RCC 7860 (cell line): ENCODE data around the gene RYR2.
"Not testable (repeated sequence)": the region's sequence is repeated elsewhere in the genome, so short reads cannot be mapped to it uniquely, and the experiment has no call there.

ENCODE experiments used
- DNase-seq: peaks from one replicate; pipeline ENCODE4 v3.0.0-alpha.2; 2015; ENCODE audit warnings: low spot score
- FAIRE-seq: peaks from 2 replicates; lab custom pipeline; 2012; peaks lifted over from hg19 to GRCh38; lab: Jason Lieb, UNC

RYR2 gene

DNA sequence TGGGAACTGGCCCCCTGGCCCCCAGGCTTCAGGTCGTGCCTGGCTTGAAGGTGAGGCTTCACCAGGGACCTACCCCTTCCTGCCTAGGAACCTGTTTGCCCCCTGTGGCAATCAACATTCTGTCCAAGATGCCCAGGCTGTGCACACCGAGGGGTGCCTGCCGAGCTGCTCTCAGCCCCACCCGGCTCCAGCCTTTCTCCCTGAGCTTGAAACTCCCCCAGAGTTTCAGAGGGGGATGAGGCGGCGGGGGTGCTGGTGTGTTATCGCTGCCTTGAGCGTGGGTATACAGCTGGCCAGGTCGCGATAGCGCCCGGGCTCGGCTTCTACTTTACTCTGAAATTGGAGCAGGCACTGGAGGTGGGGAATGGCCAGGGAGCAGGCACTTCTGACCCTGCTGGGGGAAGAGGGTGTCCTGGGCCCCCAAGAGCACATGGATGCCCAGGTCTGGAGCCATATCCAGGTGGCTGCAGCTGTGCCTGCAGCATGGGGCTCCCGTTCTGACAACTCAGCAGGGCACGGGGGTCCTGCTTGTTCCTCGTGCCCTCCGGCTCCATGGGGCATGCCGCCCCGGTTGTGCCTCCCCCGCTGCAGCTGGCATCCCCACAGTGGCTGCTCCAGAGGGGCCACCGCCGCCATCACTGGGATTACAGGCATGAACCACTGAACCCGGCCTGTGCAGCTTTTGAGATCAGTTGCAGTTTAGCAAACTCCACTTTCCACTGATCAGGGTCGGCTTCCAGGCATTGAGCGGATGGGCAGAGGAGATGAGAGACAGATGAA lies 29.8 kb downstream of the RYR2 start:
- FAIRE-seq, result no peak

DNA sequence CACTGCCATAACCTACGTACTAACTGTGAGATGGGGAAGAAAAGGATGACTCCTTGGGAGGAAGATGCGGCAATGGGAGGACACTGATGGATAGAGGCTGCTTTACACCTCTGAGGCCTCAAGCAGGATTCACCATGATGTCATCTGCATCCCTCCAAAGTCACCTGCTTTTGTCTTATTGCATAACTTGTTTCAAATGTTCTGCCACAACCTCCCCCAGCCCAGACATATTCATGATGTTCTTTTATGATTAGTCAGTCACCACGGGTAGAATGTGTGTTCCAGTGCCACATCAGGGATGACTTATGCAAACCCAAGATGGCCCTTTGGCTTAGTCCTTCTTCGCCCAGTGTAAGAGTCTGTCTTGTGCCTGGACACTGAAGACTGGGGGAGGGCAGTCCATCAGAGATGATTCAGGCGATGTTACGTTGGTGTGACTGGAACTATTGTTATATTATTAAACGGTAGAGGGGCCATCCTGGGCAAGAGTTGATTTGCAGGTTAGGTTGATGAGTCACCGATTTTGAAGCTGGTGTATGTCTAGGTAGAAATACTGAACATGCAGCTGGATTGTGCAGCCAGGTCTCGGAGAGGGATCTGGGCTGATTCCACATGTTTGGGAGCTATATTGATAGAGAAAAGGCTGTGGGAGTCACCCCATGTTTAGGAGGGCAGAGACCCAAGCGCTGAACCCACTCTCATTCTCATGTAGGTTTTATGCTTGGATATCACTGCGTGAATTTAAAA lies 32.6 kb downstream of the RYR2 start:
- FAIRE-seq, result no peak
- DNase-seq, result no peak

More for the DNA sequence above, 29.8 kb downstream of the RYR2 start:
- no peak for DNase-seq

GRCh38 chr1:237084341-237085077 lies 42.5 kb downstream of the RYR2 start:
- FAIRE-seq, result no peak

GRCh38 chr1:237091691-237092090 lies 49.7 kb downstream of the RYR2 start:
- no peak for DNase-seq
- no peak for FAIRE-seq

More at GRCh38 chr1:237084341-237085077, 42.5 kb downstream of the RYR2 start:
- DNase-seq, result no peak

- no peak for FAIRE-seq
- DNase-seq, result no peak
Measured at GRCh38 chr1:237093691-237094090, 51.7 kb downstream of the RYR2 start.

- DNase-seq (peak; percentile 11), FAIRE-seq (no peak)
Measured at GRCh38 chr1:237098541-237098940, 56.6 kb downstream of the RYR2 start.

DNA sequence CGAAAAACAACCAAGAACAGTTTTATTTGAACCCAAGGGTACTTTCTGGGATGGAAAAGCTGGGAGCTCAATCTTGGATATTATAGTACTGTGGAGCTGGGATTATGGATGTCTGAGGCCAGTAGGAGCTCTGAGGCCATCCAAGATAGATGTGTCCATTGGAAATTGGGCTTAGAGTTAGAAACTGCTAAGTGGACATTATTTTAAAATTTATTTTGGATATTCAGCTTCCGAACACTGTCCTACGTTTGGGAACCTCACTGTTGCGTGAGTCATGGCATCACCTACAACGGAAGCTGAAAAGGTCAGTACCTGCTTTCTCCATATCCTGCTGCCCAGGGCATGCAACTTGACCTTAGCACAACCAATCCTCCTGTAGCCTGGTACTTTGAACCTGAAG lies 61.0 kb downstream of the RYR2 start:
- no peak for DNase-seq
- no peak for FAIRE-seq

DNA sequence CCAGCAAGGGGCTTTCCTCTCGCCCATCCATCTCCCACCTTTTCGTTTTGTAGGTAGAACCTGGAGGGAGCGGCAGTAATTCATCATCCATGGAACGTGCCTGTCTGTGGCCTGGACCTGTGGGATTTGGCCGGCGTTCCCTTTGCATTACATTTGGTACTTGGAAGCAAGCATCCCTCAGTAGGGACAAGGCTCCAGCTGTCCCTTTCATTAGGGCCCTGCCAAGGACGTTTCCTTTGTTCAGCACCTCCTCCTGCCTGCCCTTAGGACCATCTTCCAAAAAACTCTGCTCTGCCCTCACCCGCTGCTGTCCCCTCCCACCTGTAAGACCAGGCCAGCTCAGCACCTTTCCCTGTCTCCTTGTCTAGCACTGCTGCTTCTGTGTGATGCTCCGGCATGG lies 62.1 kb downstream of the RYR2 start:
- DNase-seq (no peak), FAIRE-seq (no peak)

GRCh38 chr1:237105826-237106225 lies 63.8 kb downstream of the RYR2 start:
- no peak for DNase-seq
- FAIRE-seq, result no peak

- FAIRE-seq, result no peak
- no peak for DNase-seq
Measured at GRCh38 chr1:237108297-237109040, 66.5 kb downstream of the RYR2 start.

GRCh38 chr1:237111807-237112206 lies 69.8 kb downstream of the RYR2 start:
- DNase-seq (no peak), FAIRE-seq (no peak)

DNA sequence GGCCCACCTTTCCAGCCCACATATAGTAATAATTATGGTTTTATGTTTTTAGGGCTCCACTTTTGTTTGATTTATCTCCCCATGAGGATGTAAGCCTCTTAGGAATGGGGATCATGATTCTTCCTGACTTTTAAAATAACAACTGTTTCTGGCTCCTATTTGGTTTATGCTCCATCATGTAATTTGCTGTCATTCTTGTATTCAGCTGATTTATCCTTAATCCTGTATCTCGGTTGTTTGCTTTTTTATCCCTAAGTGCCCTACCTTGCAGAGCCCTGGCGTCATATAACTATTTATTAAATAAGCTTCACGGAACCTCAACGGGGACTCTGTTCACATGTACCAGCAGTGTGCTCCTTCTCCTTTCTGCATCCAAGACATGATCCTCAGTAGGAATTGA lies 70.7 kb downstream of the RYR2 start:
- FAIRE-seq, result no peak
- DNase-seq, result no peak

DNA sequence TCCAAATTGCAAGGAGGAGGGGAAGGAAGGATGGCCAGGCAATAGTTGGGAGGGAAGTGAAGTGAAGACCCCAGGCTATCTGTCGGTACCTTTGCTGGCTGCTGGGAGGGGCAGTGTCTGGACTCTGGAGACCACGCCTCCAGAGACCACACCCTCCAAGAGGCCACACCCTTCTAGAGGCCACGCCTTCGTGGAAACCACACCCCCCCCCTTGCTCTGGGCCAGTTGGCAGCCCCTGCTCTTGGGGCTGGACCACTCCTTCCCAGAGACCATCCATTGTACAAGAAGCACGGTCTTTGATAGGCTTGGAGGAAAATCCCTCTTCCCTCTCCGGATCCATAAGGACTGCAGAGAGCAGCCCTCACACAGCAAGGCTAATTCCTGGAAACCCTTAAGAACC lies 73.1 kb downstream of the RYR2 start:
- FAIRE-seq, result no peak
- DNase-seq, result no peak

GRCh38 chr1:237119091-237119490 lies 77.1 kb downstream of the RYR2 start:
- FAIRE-seq (no peak), DNase-seq (no peak)

DNA sequence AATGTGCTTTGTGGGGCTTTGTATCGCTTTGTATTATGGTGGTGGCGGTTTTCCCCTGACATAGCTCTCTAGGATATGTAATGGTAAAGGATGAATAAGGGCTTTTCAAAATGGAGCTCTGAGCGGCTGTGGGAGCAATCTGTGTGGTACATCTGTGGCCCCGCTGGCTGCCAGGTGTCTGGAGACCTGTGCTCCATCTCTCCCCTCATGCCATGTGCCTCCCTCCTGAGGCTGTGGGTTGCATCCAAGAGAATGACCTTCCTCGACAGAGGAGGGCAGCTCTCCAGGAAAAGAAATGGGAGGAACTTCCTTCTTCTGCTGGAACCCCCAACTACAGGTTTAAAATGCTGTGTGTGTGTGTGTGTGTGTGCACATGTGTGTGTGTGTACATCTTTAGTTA lies 78.7 kb downstream of the RYR2 start:
- FAIRE-seq, result no peak
- no peak for DNase-seq

DNA sequence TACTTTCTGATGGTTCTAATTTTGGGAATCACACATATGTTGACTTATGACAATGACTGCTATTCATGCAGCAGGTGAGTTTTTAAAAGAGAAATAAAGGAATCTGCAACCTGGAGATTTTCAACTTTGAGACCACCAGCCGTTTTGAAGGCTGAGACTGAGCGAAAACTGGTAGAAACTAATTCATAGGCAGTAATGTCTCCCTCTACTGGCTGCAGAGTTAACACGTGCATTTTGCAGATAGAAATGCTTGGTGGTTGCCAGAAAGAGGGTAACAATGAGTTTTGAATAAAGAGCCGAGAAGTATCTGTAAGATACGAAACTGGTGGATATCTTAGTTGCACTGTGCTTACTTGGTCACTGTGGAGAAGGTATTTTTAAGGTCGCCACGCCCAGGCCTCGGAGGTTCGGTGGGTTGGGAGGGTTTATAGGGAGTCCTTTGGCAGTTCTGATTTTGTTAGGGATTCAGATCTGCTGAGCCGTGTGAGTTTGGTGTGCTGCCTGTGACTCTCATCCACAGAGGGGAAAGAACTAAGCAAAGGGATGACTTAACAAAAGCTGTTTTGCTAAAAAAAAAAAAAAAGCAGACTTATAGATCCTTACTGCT lies 83.0 kb downstream of the RYR2 start:
- FAIRE-seq (no peak), DNase-seq (no peak)

DNA sequence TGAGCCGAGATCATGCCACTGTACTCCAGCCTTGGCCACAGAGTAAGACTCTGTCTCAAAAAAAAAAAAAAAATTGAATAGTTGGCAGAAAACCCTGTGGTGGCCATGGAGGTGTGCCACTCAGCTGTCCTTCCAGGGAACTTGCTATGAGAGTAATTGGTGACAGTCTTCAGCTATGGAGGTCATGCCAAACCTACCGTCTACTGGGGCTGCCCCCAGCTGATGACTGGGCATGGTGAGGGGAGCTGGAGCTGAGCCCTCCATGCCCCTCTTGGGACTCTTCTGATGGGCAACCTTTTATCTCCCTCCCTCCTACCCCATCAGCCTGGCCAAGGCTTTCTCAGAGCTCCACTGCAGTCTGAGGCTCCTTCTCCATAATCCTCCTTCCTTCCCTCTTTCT lies 84.2 kb downstream of the RYR2 start:
- DNase-seq, result no peak
- no peak for FAIRE-seq

DNA sequence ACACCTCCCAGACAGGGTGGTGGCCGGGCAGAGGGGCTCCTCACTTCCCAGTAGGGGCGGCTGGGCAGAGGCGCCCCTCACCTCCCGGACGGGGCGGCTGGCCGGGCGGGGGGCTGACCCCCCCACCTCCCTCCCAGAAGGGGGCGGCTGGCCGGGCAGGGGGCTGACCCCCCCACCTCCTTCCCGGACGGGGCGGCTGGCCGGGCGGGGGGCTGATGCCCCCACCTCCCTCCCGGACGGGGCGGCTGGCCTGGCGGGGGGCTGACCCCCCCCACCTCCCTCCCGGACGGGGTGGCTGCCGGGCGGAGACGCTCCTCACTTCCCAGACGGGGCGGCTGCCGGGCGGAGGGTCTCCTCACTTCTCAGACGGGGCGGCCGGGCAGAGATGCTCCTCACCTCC lies 85.3 kb downstream of the RYR2 start:
- not testable (repeated sequence) for DNase-seq, FAIRE-seq

GRCh38 chr1:237133921-237134320 lies 91.9 kb downstream of the RYR2 start:
- FAIRE-seq (no peak), DNase-seq (peak; percentile 49)

DNA sequence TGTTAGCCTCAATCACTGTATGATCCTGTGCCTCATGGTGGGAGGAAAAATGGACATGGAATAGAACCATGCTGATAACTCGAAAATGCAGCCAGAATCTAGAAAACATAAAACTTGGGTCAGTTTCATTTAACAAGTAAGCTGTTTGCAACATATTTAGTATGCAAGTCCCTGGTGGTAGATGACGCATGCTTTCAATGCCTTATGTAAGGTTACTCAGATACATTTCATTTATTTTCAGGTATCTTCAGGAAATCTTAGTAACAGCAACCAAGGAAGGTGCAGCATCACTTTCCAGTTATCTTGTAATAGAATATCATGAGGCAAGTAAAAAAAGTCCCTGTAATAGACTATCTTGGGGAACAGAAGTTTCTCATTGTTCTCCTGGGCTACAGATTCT lies 92.9 kb downstream of the RYR2 start:
- DNase-seq (no peak), FAIRE-seq (no peak)
